Lower lobe of right lung (tissue), 2 donors: Measurements from ENCODE around the gene NGEF. TPM values are rescaled to one million over a fixed set of nuclear protein-coding genes. Genes with fewer than 3 reads are reported as not detected.
"Not testable (repeated sequence)": the region's sequence is repeated elsewhere in the genome, so short reads cannot be mapped to it uniquely, and the experiment has no call there.

ENCODE experiments used
- ATAC-seq, 2 donors: fragments of 200-7000 bp; cut with Tn5 transposase; one replicate each; pipeline ENCODE4 v1.9.1; 2020 to 2022; ENCODE audit warnings: mild to moderate bottlenecking in 2 of 2, moderate library complexity in 2 of 2
- DNase-seq: peaks from one replicate; pipeline ENCODE4 v3.0.0-alpha.2; 2020
- H3K27ac ChIP-seq: fragments of 200-600 bp; one replicate; pipeline ENCODE4 v1.8.0; 2022
- H3K27me3 ChIP-seq: fragments of 200-600 bp; one replicate; pipeline ENCODE4 v1.8.0; 2022; ENCODE audit warnings: low read depth
- H3K36me3 ChIP-seq: fragments of 200-600 bp; one replicate; pipeline ENCODE4 v1.8.0; 2022; ENCODE audit warnings: mild to moderate bottlenecking
- H3K4me1 ChIP-seq: fragments of 200-600 bp; one replicate; pipeline ENCODE4 v1.8.0; 2022
- H3K4me3 ChIP-seq: fragments of 200-600 bp; one replicate; pipeline ENCODE4 v1.8.0; 2022; ENCODE audit warnings: mild to moderate bottlenecking
- H3K9me3 ChIP-seq: fragments of 200-600 bp; one replicate; pipeline ENCODE4 v1.8.0; 2022
- intact Hi-C: fragments of 100-400 bp; cut with DNase I; formaldehyde crosslinking; loops from one replicate; pipeline ENCODE4 v1.11.0; 2022
- total RNA-seq: library from RNA; stranded (reverse); fragmentation: NEBNext Ultra II Directional; extraction: Animal tissue kit (Norgen Biotek cat#: 25700); gene quantifications from one replicate; pipeline ENCODE4 v1.2.1, GENCODE V29; 2021
- TF ChIP-seq, protein P1 (sequence below): fragments of 200-600 bp; IDR thresholded peaks from one replicate; pipeline ENCODE4 v1.8.0; 2022; ENCODE audit warnings: antibody characterized with exemption, mild to moderate bottlenecking
- donor health status: DM: no; HTN: yes; CAD: no; lungs with severe emphysema.

Gene NGEF
- total RNA-seq, 1 donor from 2014 or later = 1.7 TPM

DNA sequence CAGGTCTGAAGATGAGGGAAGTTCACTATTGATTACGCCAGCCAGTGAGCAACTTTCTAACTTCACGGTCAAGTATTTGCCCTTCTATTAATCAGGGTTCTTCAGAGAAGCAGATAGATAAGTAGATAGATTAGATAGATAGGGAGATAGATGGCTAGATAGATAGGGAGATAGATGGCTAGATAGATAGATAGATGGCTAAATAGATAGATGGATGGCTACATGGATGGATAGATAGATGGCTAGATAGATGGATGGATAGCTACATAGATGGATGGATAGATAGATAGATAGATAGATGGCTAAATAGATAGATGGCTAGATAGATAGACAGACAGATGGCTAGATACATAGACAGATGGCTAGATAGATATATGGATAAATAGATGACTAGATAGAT is 42.3 kb upstream of the NGEF start:
- TF ChIP-seq, protein P1, sequence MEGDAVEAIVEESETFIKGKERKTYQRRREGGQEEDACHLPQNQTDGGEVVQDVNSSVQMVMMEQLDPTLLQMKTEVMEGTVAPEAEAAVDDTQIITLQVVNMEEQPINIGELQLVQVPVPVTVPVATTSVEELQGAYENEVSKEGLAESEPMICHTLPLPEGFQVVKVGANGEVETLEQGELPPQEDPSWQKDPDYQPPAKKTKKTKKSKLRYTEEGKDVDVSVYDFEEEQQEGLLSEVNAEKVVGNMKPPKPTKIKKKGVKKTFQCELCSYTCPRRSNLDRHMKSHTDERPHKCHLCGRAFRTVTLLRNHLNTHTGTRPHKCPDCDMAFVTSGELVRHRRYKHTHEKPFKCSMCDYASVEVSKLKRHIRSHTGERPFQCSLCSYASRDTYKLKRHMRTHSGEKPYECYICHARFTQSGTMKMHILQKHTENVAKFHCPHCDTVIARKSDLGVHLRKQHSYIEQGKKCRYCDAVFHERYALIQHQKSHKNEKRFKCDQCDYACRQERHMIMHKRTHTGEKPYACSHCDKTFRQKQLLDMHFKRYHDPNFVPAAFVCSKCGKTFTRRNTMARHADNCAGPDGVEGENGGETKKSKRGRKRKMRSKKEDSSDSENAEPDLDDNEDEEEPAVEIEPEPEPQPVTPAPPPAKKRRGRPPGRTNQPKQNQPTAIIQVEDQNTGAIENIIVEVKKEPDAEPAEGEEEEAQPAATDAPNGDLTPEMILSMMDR = no peak
- H3K9me3 ChIP-seq = no peaks in the 10 kb centered on the region

DNA sequence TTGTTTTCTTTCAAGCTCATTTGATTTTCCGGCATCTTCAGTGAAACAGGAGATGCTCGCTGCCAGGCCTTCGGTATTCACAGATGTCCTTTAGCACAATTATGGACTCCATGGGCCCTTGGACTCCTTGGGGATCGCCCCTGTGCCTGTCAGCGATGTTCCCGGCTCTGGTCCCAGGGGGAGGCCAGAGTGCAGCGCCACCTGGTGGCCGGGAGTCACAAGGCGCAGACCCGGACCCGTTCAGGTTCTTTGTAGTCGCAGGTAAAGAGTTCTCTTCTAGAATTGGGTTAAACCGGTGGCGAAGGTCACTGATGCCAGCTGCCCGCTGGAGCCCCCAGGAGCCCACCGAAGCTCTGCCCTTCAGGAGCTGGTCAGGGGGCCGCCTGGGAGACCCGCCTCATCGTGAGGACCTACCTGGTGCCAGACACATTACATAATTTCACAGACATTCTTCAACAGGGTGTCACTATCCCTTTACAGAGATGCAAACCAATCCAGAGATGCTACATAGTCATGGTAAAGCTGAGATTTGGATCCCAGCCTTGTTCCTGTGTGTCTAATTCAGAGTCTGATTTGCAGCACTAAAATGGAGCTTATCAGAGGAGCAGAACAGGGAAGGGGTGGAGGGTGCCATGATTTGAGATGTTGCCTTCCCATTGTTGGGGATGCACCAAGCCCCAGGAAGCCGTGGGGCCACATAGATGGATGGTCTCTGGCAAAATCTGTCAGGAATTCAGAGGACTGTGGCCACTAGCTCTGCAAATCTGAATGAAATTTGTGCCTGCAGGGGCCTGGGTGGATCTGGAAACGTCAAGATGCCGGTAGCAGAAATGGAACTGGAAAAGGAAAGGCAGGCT is 41.1 kb upstream of the NGEF start:
- Histone ChIP-seq H3K9me3 (no peaks in the 10 kb centered on the region), H3K4me3 (no peak overlapping the region), H3K36me3 (no peaks in the 10 kb centered on the region), H3K27ac (no peak overlapping the region), H3K27me3 (no peaks in the 10 kb centered on the region), H3K4me1 (peaks cover 18% of the 10 kb centered on the region)
- DNase-seq = peak; percentile 79
- ATAC-seq = peak; percentile 78 to 79
- intact Hi-C loops = no loop called here
- TF ChIP-seq, protein P1 = peak; percentile 93

More for the DNA sequence above, 42.3 kb upstream of the NGEF start:
- DNase-seq (no peak), ATAC-seq (no peak)
- Histone ChIP-seq H3K27ac (no peak overlapping the region), H3K4me1 (peaks cover 26% of the 10 kb centered on the region), H3K27me3 (no peaks in the 10 kb centered on the region), H3K4me3 (no peak overlapping the region), H3K36me3 (no peaks in the 10 kb centered on the region)
- intact Hi-C loops = no loop called here

DNA sequence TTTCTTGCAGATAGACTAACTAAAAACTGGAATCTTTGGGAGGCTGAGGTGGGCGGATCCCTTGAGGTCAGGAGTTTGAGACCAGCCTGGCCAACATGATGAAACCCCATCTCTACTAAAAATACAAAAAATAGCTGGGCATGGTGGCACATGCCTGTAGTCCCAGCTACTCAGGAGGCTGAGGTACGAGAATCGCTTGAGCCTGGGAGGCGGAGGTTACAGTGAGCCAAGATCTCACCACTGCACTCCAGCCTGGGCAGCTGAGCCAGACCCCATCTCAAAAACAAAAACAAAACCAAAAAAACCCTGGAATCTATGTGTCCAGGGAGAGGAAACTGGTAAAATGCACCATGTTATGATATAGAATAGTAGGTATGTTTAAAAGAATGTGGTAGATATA is 39.5 kb upstream of the NGEF start:
- H3K4me3 ChIP-seq, H3K27ac ChIP-seq, H3K36me3 ChIP-seq, H3K27me3 ChIP-seq, intact Hi-C loops, ATAC-seq, H3K9me3 ChIP-seq, DNase-seq: not testable (repeated sequence)
- H3K4me1 ChIP-seq = peaks cover 15% of the 10 kb centered on the region

DNA sequence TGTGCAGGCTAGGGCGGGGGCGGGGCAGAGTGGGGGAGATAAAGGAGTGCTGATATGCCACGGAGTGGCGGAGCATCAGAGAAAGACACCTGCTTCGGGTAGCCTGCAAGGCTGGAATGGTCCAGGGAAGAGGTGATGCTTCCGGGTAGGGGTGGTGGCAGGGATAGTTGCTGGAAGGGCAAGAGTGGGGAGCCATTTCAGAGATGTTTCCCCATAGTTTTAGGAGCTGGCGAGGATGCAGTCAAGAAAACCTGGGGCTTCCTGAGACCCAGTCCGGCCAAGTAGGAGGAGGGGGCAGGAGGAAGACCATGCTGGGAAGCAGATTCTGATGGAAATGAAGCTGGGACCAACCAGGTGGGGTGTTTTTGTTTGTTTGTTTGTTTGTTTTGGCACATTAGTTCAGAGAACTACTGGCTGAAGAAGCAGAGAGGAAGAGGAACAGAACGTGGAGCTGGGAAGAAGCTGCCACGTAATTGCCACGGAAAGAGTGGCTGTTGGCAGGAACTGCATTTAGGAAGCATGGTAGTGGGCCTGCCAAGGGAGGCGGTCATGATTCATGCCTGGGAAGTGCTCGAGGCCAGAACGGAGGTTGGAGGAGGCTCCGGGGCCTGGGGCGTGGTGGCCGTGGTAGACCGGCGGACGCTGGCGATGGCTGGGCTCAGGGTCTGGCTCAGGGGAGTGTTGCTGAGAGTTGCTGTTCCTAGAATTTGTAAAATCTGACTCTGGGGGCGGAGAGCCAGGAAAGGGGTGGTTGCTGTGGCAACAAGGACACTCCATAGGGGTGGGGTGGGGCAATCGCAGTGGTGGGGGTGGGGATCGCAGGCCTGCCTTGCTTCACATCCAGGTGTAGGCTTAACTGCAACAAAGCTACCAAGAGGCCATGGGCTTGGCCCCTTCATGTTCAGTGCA is 38.4 kb upstream of the NGEF start:
- TF ChIP-seq, protein P1 = no peak
- intact Hi-C loops = no loop called here
- Histone ChIP-seq H3K4me3 (no peak overlapping the region), H3K4me1 (peaks cover 15% of the 10 kb centered on the region), H3K27ac (no peak overlapping the region), H3K27me3 (no peaks in the 10 kb centered on the region), H3K9me3 (no peaks in the 10 kb centered on the region), H3K36me3 (no peaks in the 10 kb centered on the region)
- ATAC-seq (peak; percentile 70 to 78), DNase-seq (peak; percentile 66)

DNA sequence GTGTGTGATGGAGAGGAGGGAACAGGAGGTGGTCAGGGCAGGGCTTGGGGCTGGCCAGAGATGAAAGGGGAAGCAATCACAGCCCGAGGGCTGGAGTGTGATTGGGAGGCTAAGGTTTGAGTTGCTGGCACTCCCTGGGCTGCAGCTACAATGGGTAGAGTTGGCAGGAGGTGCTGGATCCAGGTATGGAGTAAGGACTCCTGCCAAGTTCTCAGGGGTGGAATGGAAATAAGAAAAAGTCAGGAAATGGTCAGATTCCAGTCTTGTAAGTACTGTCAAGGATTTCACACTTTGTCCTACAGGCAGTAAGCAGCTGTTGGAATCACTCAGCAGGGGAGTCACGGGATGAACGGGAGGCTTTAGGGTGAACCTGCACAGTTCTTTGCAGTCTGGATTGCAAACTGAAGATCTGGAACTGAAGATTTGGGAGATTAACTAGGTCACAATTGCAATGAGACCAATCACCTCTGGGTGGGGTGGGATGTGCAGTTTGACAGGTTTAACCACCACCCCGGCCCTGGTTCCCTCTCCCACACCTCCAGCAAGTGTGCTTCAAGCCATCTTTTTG is 36.2 kb upstream of the NGEF start:
- Histone ChIP-seq H3K27me3 (no peaks in the 10 kb centered on the region), H3K9me3 (no peaks in the 10 kb centered on the region), H3K36me3 (no peaks in the 10 kb centered on the region), H3K4me3 (no peak overlapping the region), H3K27ac (no peak overlapping the region), H3K4me1 (peaks cover 15% of the 10 kb centered on the region)
- intact Hi-C loops = no loop called here
- no peak for DNase-seq
- no peak for ATAC-seq
- TF ChIP-seq, protein P1 = no peak
